Amygdala (tissue), 56 donors: ENCODE results near the gene ATF6.

Source experiments
- DNase-seq, 56 donors: peaks; one replicate each; lab custom pipeline; 2025; lab: John Stamatoyannopoulos, UW

Gene ATF6

GRCh38 chr1:161885003-161885402 lies 118.9 kb downstream of the ATF6 start:
- peak in 1 of 56 donors; percentile 1 for DNase-seq

- DNase-seq: no peak
These were observed 119.6 kb downstream of the ATF6 start for GRCh38 chr1:161885759-161886158.

GRCh38 chr1:161886589-161886988 lies 120.5 kb downstream of the ATF6 start:
- DNase-seq: no peak

- DNase-seq: no peak
These were observed 121.7 kb downstream of the ATF6 start for GRCh38 chr1:161887730-161888287.

- DNase-seq: no peak
These were observed 124.5 kb downstream of the ATF6 start for GRCh38 chr1:161890574-161890973.

GRCh38 chr1:161899091-161899490 lies 133.0 kb downstream of the ATF6 start:
- DNase-seq: no peak

- DNase-seq: no peak
These were observed 134.0 kb downstream of the ATF6 start for GRCh38 chr1:161900160-161900559.

DNA sequence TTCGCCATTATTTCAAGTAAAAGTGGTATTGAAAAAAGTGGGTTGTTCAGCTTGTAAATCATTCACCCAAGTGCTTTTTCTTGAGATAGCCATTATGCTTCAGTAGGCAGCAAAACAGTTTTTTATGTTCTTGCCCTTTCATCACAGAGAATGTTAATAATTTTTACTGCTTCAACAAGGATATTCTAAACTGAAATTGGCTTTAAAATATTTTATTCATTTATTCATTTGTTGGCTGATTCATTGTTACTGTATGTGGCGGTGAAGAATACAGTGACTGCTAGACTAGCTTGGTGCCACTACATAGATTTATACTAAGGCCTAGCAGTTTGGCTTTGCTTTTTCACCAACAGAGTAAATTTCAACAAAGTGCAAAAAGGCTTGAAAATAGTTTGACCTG lies 136.1 kb downstream of the ATF6 start:
- DNase-seq: no peak

DNA sequence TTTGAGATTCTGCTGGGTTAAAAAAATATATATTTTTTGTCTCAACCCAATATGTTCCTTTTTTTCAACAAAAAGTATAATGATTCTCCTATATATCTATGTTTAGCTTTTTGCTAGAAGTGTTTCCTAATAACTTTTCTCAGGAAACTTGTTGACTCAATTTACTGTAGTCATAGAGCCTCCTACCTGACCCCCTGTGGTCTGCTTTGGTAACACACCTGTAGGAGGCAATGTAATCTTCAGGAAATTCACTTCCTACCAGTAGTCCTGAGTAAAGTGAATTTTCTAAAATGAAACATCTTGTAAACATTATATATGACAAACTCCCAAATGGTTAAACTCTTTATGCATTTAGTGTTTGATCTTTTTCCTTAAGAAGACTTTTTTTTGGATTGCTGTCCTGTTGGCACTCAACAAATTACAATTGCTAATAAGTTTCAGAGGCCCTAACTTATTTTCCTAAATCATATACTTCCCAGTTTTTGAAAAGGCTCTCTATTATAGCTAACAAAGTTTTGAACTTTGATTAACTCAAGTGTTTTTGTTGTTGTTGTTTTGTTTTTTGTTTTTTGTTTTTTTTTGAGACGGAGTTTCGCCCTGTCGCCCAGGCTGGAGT lies 139.3 kb downstream of the ATF6 start:
- DNase-seq: no peak

DNA sequence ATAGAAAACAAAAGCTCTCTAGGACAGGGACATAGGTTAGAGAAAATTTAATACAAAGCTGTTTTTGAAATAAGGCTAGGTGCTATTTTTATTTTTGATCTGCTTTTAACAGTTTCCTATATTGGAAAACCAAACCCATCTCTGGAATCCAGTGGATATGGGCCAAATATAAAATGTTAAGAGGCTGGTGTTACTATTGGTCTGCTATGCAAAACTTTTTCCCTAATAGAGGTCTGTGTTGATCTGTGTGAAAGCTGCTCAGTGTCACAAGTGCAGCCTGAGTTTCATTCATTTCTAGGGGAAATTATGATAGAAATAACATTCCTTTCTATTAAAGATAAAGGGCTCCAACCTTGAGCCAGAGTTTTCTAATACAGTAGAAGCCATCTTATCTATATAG lies 141.1 kb downstream of the ATF6 start:
- DNase-seq: no peak

- no peak for DNase-seq
These were observed 142.1 kb downstream of the ATF6 start for GRCh38 chr1:161908264-161908663.

DNA sequence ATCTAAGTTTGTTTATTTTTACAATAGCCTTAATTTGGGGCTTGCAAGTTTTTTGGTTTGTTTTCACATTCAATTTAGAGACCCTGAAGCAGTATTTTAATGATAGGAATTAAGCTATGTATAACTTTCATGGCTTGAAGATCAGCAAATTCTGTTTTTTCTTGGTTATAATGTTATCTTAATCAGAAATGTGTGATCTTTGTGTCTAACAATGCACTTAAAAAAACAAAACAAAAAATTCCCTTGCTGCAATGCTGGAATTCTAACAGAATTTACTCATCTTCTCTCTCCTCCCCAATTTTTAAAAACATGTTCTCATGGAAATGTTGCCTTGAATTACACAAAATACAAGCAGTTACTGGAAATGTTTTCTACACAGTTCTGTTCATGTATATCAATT lies 144.5 kb downstream of the ATF6 start:
- DNase-seq: no peak

DNA sequence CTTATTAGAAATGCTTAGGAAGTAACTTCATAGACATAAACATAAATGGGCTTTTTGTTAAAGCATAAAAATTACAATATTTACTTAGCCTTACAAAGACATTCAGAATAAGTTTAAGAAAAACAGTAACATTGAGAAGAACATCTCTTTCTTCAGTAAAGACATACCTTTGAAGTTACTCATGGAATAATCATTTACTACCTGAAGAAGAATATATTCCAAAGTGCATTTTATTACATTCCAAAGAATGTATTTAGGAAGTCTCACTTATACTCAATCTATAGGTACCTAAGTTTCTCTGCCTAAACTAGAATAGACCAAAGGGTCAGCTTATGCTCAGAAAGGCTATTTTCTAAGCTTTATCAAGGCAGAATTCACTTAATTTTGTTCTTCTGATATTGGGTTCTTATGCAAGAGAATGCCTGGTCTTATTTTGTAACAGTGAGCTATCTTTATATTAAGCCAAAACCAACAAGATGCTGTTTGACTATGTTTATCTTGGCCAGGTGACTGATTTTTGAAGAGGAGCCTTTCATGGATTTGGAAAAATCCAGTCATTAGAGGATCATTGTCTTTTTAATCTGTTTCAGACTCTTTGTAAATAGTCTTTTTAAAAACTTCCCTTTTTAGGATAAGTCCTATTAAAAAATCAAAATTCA lies 147.5 kb downstream of the ATF6 start:
- DNase-seq: no peak

DNA sequence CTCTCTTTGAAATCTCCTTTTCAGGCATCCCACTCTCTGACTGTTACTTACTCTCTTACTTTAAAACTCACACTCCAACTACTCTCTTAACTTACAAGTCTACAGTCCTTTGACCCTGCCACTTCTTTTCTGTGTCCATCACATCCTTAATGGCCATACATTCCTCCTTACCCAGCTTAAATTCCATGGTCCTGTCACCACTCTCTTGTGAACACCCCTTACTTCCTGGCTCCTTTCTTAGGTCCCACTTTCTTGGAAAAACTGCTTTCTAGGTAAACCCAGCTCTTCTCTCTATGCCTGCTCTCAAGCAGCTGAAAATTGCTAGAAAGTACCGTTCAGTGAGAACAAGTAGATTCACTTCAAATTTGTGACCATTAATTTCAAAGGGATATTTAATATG lies 148.5 kb downstream of the ATF6 start:
- DNase-seq: no peak

GRCh38 chr1:161915051-161915503 lies 149.0 kb downstream of the ATF6 start:
- no peak for DNase-seq

- DNase-seq: no peak
These were observed 149.9 kb downstream of the ATF6 start for GRCh38 chr1:161915978-161916377.

GRCh38 chr1:161919229-161919628 lies 153.1 kb downstream of the ATF6 start:
- no peak for DNase-seq

DNA sequence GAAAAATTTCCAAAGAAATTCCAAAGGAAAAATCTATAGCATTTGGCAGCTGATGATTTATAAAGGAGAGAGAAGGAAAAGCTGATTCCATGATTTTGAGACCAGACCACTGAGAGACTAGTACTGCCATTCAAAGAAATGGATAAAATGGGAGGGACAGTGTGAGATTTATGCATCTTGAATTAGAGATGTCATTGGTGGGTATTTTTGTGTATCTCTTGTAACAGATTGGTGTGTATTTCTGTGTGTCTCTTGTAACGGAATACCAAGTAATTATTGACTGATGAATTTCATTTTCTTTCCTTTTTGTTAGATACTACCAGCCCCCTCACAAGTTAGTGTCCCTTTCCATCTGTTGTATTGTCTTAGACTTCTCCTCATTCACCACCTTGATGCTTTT lies 155.4 kb downstream of the ATF6 start:
- no peak for DNase-seq

- DNase-seq: no peak
These were observed 155.9 kb downstream of the ATF6 start for GRCh38 chr1:161921990-161922389.

DNA sequence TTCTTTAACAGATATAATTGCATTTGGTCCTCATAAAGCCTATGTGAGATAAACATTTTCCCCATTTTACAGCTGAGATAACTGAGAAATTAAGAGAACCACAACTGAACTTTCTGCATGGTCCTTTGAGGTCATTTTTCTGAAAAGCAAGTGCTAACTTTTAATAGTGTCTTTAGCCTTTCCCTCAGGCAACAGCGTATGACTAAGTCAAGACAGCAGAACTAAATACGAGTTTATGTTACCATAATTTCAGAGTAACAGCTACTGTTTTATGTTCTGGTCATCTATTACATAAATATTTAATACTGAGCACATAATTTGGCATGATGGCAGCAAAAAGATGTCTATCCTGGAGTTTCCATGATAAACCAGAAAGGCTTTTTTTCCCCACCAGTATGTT lies 161.9 kb downstream of the ATF6 start:
- no peak for DNase-seq

DNA sequence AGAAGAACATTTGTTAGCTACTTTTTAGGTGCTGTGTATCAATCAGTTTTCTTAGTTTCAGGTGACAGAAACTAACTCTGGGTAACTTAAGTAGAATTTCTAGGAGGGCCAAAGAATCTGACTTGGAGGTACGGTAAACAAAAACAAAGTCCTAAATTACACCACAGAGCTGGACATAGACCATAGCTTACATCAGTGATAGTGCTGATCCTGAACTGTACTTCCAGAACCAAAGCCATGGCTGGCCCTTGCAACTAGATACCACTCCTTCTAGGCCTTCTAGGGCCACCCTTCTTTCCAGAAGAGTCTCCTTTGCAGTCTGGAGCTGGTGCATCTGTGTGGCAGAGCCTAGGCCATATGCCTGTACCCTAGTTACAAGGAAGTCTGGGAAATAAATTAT lies 163.0 kb downstream of the ATF6 start:
- no peak for DNase-seq

DNA sequence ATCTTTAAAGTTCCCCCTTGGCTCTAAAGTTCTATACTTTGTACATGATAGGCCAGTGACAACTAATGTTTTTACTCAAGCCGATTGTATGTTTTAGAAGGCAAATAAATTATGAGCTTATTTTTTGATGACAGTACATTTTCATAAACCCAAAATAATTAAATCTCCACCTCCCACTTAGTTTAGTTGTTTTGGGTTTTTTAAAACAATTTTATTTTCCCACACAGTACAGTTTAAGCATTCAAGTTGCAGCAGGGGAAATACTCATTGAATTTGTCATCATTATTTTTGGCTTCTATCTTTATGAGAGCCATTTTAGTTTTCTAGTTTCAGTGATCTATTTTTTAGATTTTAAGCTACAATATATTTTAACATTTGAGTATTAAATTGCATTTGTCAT lies 163.9 kb downstream of the ATF6 start:
- no peak for DNase-seq
